Stimulated activated CD8-positive, alpha-beta memory T cell treated with anti-CD3 and anti-CD28 coated beads, Interleukin-15, amount 100 ng/mL, for 1 hour (primary cell): ENCODE data around the gene GOLGA8A.
"Not testable (repeated sequence)": the region's sequence is repeated elsewhere in the genome, so short reads cannot be mapped to it uniquely, and the experiment has no call there.

Experiments
- DNase-seq: peaks from one replicate; pipeline ENCODE4 v3.0.0-alpha.2; 2020; ENCODE audit warnings: low read depth

The GOLGA8A gene

DNA sequence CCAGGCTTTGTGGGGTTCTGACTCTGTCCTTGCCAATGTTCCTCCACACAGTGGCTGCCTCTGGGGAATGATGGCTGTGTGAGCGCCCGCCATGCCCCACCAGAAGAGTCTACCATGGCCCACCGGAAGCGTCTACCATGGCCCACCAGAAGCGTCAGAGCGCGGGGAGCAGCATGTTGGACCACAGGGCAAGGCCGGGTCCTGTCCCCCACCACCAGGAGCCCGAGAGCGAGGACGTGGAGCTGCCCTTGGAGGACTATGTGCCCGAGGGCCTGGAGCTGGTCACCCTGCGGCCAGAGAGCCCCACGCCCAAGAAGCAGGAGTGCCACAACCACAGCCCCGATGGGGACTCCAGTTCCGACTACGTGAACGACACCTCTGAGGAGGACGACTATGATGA is 28.1 kb downstream of the GOLGA8A start:
- DNase-seq: not testable (repeated sequence)

DNA sequence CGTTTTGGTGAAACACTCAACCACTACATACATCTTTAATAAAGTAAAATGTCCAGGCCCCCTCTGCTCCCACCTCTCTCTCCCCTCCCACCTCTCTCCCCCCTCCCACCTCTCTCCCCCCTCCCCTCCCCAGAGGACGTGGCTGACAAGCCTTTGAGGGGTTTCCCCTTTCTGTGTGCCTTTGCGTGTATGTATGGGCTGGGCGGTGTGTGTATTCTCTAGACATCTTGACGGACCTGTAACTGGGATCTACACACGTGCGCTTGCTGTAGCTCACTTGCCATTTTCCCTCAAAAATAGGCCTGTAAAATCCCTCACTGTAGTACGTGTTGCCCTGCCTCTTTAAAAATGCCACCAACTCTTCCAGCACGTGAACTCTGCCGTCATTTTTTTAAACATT is 28.6 kb downstream of the GOLGA8A start:
- not testable (repeated sequence) for DNase-seq

DNA sequence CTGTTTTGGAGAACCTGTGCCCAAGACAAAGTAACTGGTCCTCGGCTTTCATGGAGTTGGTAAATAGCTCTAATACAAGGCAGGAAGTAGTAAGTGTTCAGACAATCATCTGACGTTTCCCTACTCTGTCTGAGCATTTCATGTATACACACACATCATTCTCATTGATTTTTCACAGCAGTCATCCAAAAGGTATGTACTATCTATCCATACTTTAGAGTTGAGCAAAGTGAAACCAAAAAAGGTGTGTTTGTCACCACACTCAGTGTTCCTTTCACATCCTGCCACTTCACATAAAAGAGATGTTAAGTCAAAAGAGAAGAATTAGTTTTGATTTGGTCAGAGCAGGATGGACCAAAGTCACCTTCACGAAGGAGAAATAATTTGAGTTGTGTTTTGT is 33.7 kb downstream of the GOLGA8A start:
- not testable (repeated sequence) for DNase-seq

DNA sequence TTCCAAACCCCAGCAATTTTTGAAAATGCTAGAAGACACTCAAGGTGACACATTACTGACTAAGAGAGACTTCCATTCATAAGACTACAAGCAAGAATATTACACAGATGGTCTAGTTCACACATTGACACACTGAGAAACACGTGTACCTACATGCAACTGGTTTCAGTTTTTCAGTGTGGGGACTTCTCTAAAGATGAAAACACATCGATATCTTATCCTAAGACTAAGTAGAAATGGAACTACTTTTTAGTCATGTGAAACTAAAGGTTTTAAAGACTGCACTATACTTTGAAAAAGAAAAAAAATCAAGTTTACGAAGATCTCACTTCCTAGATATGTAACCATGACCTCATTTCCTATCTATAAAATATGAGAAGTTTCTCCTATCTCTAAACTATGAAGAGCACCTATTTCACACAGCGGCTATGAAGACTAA is 34.4 kb downstream of the GOLGA8A start:
- not testable (repeated sequence) for DNase-seq

DNA sequence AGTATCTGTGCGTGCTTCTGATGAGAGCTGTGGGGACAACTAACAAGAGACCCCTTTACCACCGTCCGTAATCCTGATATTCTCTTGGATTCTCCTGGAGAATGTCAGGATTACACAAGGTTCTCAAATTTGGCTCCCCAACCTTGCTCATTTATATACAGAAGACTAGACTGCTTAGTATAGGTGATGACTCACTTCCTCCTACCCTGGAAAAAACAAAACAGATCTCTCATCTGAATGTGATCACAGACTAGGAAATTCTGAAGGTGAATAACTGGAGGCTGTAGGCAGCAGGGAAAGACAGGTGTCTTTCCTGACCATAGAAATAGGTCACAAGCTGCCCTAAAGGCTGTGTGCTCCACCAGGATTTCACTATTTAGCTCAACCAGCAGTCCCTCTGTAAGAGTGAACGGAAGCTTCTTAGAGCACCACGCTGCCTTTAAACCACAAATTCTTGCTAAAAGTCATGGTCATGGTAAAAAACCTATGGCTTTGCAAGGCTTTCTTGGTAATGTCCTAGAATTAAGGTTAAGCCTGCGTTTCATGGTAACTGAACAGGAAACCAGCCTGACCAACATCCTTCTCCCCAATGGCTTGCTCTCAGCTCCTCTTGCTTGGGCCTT is 39.9 kb downstream of the GOLGA8A start:
- DNase-seq: not testable (repeated sequence)

DNA sequence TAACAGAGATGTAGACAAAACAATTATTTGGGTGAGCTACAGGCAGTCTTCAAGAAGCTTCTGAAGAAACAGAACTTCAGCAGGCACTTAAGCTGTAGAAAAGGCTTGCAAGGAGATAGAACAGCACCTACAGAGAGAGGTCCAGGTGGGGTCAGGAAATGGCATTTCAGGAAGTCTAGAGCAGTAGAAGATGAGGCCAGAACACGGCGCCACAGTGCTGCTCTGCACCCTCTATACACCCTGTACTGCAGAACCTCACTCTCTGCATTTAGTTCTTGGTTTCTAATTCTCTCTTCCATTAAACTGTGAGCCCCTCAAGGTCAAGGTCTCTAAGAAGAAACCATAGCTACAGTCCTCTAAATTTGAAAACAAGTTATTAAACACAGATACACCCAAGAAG is 44.6 kb downstream of the GOLGA8A start:
- not testable (repeated sequence) for DNase-seq

DNA sequence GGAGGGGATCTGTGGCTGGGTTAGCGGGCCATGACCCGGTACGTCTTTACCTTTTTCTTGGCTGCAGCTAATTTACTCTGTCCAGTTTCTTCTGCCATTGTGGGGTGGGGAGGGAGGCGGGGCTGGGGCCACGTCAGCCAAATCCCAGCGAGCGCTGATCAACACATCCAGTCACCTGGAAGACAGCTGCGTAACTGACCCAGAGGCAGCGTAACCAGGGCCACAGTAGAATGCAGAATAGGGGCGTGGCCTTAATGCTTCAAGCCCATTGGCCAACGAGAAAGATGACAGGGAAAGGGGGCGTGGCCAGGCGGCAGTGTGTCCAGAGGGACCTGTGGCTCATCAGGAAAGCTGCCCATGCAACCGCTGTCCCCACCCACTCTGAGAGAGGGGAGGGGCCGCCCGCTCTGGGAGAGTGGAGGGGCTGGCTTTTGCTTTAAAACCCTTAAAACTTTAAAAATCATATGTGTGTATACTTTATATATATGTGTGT is 48.0 kb downstream of the GOLGA8A start:
- DNase-seq: not testable (repeated sequence)
